OCI-LY1 (cell line): Measurements from ENCODE around the gene TBX15.

Source experiments
- EZH2 ChIP-seq: fragments of 200-600 bp; sonication (generic), shearing (Covaris generic); IDR thresholded peaks from 2 replicates; pipeline ENCODE4 v1.8.0; 2017; ENCODE audit warnings: borderline replicate concordance, mixed run types, mild to moderate bottlenecking, antibody characterized with exemption, low read length, moderate library complexity, mixed read lengths
- TF ChIP-seq, protein P1 (sequence below): fragments of 200-600 bp; sonication (generic), shearing (Covaris generic); IDR thresholded peaks from 2 replicates; pipeline ENCODE4 v1.5.1; 2017; ENCODE audit warnings: mild to moderate bottlenecking, antibody characterized with exemption, low read length, moderate library complexity, mixed read lengths

DNA sequence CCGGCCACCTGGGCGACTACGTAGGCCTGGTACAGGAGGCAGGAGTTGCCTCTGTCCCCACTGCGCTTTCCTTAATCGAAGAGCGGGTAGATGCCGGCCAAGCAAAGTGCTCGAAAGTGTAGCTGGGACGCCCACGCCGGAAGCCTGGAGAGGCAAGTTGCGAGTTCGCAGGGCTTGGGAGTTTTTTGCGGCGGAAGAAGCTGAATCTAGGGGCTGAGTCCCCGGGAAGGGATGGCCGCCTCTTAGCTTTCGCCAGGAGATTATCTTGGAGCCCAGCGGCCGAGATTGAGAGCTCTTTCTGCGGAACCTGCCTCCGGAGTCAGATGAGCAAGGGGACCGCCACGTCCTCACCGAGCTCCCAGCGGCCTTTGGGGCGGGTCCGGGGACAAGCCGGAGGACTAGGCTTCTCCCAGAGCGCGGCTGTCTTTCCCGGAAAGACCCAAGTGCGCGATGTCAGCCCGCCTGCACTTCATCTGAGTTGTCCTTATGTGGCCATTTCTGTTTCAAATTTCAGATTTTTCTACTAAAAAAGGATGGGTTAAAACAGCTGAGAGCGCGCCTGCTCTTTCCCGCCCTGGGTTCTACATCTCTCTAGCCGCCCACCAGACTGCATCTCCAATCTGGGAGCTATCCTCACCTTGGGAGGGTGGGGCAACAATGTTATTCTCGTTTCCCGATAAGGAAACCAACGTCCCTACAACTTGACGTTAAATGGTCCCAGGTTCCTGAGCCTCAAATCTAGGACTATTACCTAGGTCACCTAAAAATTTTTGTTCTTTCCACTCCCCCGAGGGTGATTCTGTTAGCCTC, 12.4 kb upstream of the TBX15 start:
- no peak for TF ChIP-seq EZH2
- TF ChIP-seq, protein P1, sequence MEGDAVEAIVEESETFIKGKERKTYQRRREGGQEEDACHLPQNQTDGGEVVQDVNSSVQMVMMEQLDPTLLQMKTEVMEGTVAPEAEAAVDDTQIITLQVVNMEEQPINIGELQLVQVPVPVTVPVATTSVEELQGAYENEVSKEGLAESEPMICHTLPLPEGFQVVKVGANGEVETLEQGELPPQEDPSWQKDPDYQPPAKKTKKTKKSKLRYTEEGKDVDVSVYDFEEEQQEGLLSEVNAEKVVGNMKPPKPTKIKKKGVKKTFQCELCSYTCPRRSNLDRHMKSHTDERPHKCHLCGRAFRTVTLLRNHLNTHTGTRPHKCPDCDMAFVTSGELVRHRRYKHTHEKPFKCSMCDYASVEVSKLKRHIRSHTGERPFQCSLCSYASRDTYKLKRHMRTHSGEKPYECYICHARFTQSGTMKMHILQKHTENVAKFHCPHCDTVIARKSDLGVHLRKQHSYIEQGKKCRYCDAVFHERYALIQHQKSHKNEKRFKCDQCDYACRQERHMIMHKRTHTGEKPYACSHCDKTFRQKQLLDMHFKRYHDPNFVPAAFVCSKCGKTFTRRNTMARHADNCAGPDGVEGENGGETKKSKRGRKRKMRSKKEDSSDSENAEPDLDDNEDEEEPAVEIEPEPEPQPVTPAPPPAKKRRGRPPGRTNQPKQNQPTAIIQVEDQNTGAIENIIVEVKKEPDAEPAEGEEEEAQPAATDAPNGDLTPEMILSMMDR: no peak
